HG03196 (cell line): ENCODE measurements around the gene ELOVL7.
"Not testable (repeated sequence)": the region's sequence is repeated elsewhere in the genome, so short reads cannot be mapped to it uniquely, and the experiment has no call there.

Experiments used
- ATAC-seq: cut with Tn5 transposase; IDR thresholded peaks from one replicate; pipeline ENCODE4 v1.9.1; 2021; ENCODE audit not compliant: unreplicated experiment

ELOVL7 gene

GRCh38 chr5:60795424-60795950 lies 48.6 kb downstream of the ELOVL7 start:
- not testable (repeated sequence) for ATAC-seq

GRCh38 chr5:60794691-60795090 lies 49.4 kb downstream of the ELOVL7 start:
- no peak for ATAC-seq

GRCh38 chr5:60792438-60792837 lies 51.6 kb downstream of the ELOVL7 start:
- no peak for ATAC-seq

- ATAC-seq: no peak
Observed at GRCh38 chr5:60789551-60789950, 54.5 kb downstream of the ELOVL7 start.

GRCh38 chr5:60788863-60789513 lies 55.1 kb downstream of the ELOVL7 start:
- no peak for ATAC-seq

- no peak for ATAC-seq
Observed at GRCh38 chr5:60779466-60779865, 64.6 kb downstream of the ELOVL7 start.

- no peak for ATAC-seq
Observed at GRCh38 chr5:60776343-60776742, 67.7 kb downstream of the ELOVL7 start.

- ATAC-seq: no peak
Observed at GRCh38 chr5:60765019-60765709, 78.9 kb downstream of the ELOVL7 start.

- no peak for ATAC-seq
Observed at GRCh38 chr5:60763061-60763460, 81.0 kb downstream of the ELOVL7 start.

GRCh38 chr5:60754495-60754894 lies 89.6 kb downstream of the ELOVL7 start:
- no peak for ATAC-seq

GRCh38 chr5:60744682-60745081 lies 99.4 kb downstream of the ELOVL7 start:
- ATAC-seq: no peak

- no peak for ATAC-seq
Observed at GRCh38 chr5:60743511-60744314, 100.4 kb downstream of the ELOVL7 start.

- ATAC-seq: no peak
Observed at GRCh38 chr5:60740322-60740721, 103.7 kb downstream of the ELOVL7 start.

GRCh38 chr5:60738933-60739332 lies 105.1 kb downstream of the ELOVL7 start:
- no peak for ATAC-seq

GRCh38 chr5:60738461-60738860 lies 105.6 kb downstream of the ELOVL7 start:
- no peak for ATAC-seq

GRCh38 chr5:60730858-60731257 lies 113.2 kb downstream of the ELOVL7 start:
- not testable (repeated sequence) for ATAC-seq

- no peak for ATAC-seq
Observed at GRCh38 chr5:60727033-60727679, 116.9 kb downstream of the ELOVL7 start.

GRCh38 chr5:60724126-60724525 lies 119.9 kb downstream of the ELOVL7 start:
- ATAC-seq: no peak

GRCh38 chr5:60722416-60722815 lies 121.7 kb downstream of the ELOVL7 start:
- no peak for ATAC-seq

- no peak for ATAC-seq
Observed at GRCh38 chr5:60719329-60719728, 124.7 kb downstream of the ELOVL7 start.
